WTC11 (cell line): ENCODE data around the gene MYO5B.

Experiments used
- MAX ChIP-seq: sonication (generic); formaldehyde crosslinking; IDR thresholded peaks from 2 replicates; pipeline ENCODE4 v1.8.0; 2022; ENCODE audit warnings: mild to moderate bottlenecking, missing genetic modification reagents
- TEAD4 ChIP-seq: sonication (generic); formaldehyde crosslinking; IDR thresholded peaks from 2 replicates; pipeline ENCODE4 v1.8.0; 2022; ENCODE audit warnings: mild to moderate bottlenecking, missing genetic modification reagents
- ZNF121 ChIP-seq: sonication (generic); formaldehyde crosslinking; IDR thresholded peaks from 2 replicates; pipeline ENCODE4 v1.8.0; 2023; ENCODE audit warnings: missing genetic modification reagents
- TF ChIP-seq, protein P1 (sequence below): fragments of 200-600 bp; IDR thresholded peaks from 2 replicates; pipeline ENCODE4 v1.8.0; 2022; ENCODE audit warnings: antibody characterized with exemption
- TF ChIP-seq, protein P2 (sequence below): sonication (generic); formaldehyde crosslinking; IDR thresholded peaks from 2 replicates; pipeline ENCODE4 v1.8.1; 2023; ENCODE audit warnings: mild to moderate bottlenecking, moderate library complexity, missing genetic modification reagents

DNA sequence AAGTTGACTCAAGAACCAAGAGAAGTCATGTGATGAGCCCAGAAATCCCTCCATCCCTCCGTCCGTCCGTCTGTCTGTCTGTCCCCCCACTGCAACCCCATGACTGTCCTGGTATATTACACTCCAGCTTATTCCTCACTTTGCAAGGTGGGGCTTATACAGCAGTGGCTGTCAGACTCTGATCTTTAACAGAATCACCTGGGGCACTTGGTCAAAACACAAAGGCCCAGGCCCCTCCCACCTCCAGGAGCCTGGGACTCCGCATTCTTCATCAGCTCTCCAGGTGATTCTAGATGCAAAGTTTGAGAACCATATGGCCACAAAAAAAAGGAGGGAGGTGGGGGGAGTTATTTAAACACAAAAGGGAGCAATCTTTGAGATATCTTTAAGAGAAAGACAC lies 61.4 kb downstream of the MYO5B start:
- TF ChIP-seq TEAD4 (CRISPR knock-in tag) (no peak), ZNF121 (CRISPR knock-in tag) (no peak), MAX (no peak)
- TF ChIP-seq, protein P1, sequence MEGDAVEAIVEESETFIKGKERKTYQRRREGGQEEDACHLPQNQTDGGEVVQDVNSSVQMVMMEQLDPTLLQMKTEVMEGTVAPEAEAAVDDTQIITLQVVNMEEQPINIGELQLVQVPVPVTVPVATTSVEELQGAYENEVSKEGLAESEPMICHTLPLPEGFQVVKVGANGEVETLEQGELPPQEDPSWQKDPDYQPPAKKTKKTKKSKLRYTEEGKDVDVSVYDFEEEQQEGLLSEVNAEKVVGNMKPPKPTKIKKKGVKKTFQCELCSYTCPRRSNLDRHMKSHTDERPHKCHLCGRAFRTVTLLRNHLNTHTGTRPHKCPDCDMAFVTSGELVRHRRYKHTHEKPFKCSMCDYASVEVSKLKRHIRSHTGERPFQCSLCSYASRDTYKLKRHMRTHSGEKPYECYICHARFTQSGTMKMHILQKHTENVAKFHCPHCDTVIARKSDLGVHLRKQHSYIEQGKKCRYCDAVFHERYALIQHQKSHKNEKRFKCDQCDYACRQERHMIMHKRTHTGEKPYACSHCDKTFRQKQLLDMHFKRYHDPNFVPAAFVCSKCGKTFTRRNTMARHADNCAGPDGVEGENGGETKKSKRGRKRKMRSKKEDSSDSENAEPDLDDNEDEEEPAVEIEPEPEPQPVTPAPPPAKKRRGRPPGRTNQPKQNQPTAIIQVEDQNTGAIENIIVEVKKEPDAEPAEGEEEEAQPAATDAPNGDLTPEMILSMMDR: no peak
- TF ChIP-seq, protein P2, sequence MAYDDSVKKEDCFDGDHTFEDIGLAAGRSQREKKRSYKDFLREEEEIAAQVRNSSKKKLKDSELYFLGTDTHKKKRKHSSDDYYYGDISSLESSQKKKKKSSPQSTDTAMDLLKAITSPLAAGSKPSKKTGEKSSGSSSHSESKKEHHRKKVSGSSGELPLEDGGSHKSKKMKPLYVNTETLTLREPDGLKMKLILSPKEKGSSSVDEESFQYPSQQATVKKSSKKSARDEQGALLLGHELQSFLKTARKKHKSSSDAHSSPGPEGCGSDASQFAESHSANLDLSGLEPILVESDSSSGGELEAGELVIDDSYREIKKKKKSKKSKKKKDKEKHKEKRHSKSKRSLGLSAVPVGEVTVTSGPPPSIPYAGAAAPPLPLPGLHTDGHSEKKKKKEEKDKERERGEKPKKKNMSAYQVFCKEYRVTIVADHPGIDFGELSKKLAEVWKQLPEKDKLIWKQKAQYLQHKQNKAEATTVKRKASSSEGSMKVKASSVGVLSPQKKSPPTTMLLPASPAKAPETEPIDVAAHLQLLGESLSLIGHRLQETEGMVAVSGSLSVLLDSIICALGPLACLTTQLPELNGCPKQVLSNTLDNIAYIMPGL (CRISPR knock-in tag): no peak
